Melanocyte of skin (primary cell): ENCODE data around the gene KMT5C. TPM values are rescaled to one million over a fixed set of nuclear protein-coding genes. Genes with fewer than 3 reads are reported as not detected.

Source experiments
- total RNA-seq, 2 donors: library from RNA; depleted of rRNA; stranded (reverse); fragments of >200 nt; gene quantifications; 2 replicates each; pipeline ENCODE4 v1.2.3, GENCODE V29; 2012

KMT5C gene
- 10 to 100 TPM; 10.3 to 12.0 TPM for total RNA-seq

GRCh38 chr19:55339105-55339888 lies at the start of gene KMT5C:
TSS of gene KMT5C (plus strand) at chr19:55339876. CDS start at chr19:55341937, 2,061 bp downstream.

GRCh38 chr19:55325172-55325571 lies 14.5 kb upstream of the KMT5C start, which contains the start of gene TMEM150B:
TSS of gene TMEM150B (minus strand) at chr19:55325341. CDS start at chr19:55321036, 4,305 bp downstream.

GRCh38 chr19:55354698-55355212 lies 15.1 kb downstream of the KMT5C start, which contains the start of gene COX6B2:
TSS of gene COX6B2 (minus strand) at chr19:55354719. CDS start at chr19:55354521, 198 bp downstream.

GRCh38 chr19:55362990-55363716 lies 23.5 kb downstream of the KMT5C start, which contains the start of gene GARIN5B:
TSS of gene GARIN5B (minus strand) at chr19:55363260. CDS start at chr19:55363066, 194 bp downstream.

GRCh38 chr19:55370305-55370988 lies 30.8 kb downstream of the KMT5C start, which contains the start of gene IL11:
TSS of gene IL11 (minus strand) at chr19:55370463. CDS start at chr19:55370310, 153 bp downstream.

GRCh38 chr19:55376241-55376933 lies 36.7 kb downstream of the KMT5C start, which contains the start of gene TMEM190:
TSS of gene TMEM190 (plus strand) at chr19:55376826. CDS start at chr19:55376854, 28 bp downstream.

GRCh38 chr19:55384131-55384919 lies 44.6 kb downstream of the KMT5C start, which contains the start of gene TMEM238:
TSS of gene TMEM238 (minus strand) at chr19:55384292. CDS start at chr19:55384259, 33 bp downstream.

GRCh38 chr19:55385724-55386492 lies 46.2 kb downstream of the KMT5C start, which contains the start of gene RPL28:
TSS of gene RPL28 (plus strand) at chr19:55385932. CDS start at chr19:55386358, 426 bp downstream.

Other genes starting within 250 kb of the KMT5C start
- 10 to 100 TPM; 39.3 to 55.4 TPM for gene PPP1R12C, start 222.2 kb upstream of the KMT5C start, total RNA-seq
- 1 to 10 TPM in 1 of 2 donors, under 1 TPM in 1; 0.34 to 9.0 TPM for gene TNNT1, start 190.7 kb upstream of the KMT5C start, total RNA-seq
- gene TNNI3, start 182.1 kb upstream of the KMT5C start, total RNA-seq = 1 to 10 TPM in 1 of 2 donors, under 1 TPM in 1; 1.00 to 1.0 TPM
- gene DNAAF3, start 173.3 kb upstream of the KMT5C start, total RNA-seq = 1 to 10 TPM; 2.1 to 2.7 TPM
- gene SYT5, start 159.6 kb upstream of the KMT5C start, total RNA-seq = 1 to 10 TPM in 1 of 2 donors, under 1 TPM in 1; 0.33 to 1.0 TPM
- 10 to 100 TPM; 12.4 to 15.3 TPM for gene PTPRH, start 130.4 kb upstream of the KMT5C start, total RNA-seq
- gene TMEM86B, start 111.1 kb upstream of the KMT5C start, total RNA-seq = 1 to 10 TPM; 1.4 to 1.7 TPM
- gene PPP6R1, start 80.9 kb upstream of the KMT5C start, total RNA-seq = 10 to 100 TPM; 51.3 to 54.3 TPM
- 10 to 100 TPM; 35.4 to 50.3 TPM for gene HSPBP1, start 59.8 kb upstream of the KMT5C start, total RNA-seq
- 1 to 10 TPM; 2.7 to 3.1 TPM for gene BRSK1, start 55.9 kb upstream of the KMT5C start, total RNA-seq
- not detected for gene TMEM150B, start 14.5 kb upstream of the KMT5C start, total RNA-seq
- gene COX6B2, start 14.8 kb downstream of the KMT5C start, total RNA-seq = not detected
- not detected for gene GARIN5B, start 23.4 kb downstream of the KMT5C start, total RNA-seq
- 1 to 10 TPM in 1 of 2 donors, not detected in 1; 1.0 TPM for gene IL11, start 30.6 kb downstream of the KMT5C start, total RNA-seq
- gene TMEM190, start 37.0 kb downstream of the KMT5C start, total RNA-seq = not detected
- gene TMEM238, start 44.4 kb downstream of the KMT5C start, total RNA-seq = not detected
- 100 to 1,000 TPM; 230 to 328 TPM for gene RPL28, start 46.1 kb downstream of the KMT5C start, total RNA-seq
- 100 to 1,000 TPM; 248 to 380 TPM for gene UBE2S, start 67.9 kb downstream of the KMT5C start, total RNA-seq
- not detected for gene SHISA7, start 103.4 kb downstream of the KMT5C start, total RNA-seq
- gene ISOC2, start 121.8 kb downstream of the KMT5C start, total RNA-seq = 10 to 100 TPM; 66.4 to 95.6 TPM
- gene C19orf85, start 124.9 kb downstream of the KMT5C start, total RNA-seq = not detected
- gene ZNF628, start 136.7 kb downstream of the KMT5C start, total RNA-seq = 1 to 10 TPM; 4.8 to 5.7 TPM
- 10 to 100 TPM; 13.4 to 18.6 TPM for gene NAT14, start 145.3 kb downstream of the KMT5C start, total RNA-seq
- under 1 TPM; 0.67 to 0.69 TPM for gene SSC5D, start 148.6 kb downstream of the KMT5C start, total RNA-seq
- not detected for gene SBK2, start 197.3 kb downstream of the KMT5C start, total RNA-seq
- gene SBK3, start 205.7 kb downstream of the KMT5C start, total RNA-seq = not detected
- gene ZNF579, start 241.0 kb downstream of the KMT5C start, total RNA-seq = 1 to 10 TPM; 4.5 to 7.0 TPM